ENCODE measurements around the gene PAX2.

PAX2 gene

DNA sequence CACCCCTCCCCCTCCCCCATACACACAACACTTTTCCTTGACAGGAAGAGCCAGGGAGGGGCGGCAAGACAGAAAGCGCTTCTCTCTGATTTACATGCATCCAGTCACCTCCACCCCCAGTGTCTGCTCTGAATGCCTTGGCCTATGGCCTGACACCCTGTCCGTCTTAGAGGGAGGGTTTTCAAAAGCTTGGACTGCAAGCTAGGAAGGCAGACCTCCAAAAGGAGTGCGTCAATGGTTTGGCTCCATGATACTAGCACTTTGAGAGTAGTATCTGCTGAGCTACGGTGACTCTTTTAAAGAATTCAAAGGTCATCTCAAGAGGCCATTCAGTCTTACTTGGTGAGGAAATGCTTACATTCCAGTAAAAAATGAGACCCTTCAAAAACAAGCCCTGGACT is 20.3 kb upstream of the PAX2 start:
- DNase-seq (ENCODE audit: low spot score): no peak
- TF ChIP-seq, protein P1, sequence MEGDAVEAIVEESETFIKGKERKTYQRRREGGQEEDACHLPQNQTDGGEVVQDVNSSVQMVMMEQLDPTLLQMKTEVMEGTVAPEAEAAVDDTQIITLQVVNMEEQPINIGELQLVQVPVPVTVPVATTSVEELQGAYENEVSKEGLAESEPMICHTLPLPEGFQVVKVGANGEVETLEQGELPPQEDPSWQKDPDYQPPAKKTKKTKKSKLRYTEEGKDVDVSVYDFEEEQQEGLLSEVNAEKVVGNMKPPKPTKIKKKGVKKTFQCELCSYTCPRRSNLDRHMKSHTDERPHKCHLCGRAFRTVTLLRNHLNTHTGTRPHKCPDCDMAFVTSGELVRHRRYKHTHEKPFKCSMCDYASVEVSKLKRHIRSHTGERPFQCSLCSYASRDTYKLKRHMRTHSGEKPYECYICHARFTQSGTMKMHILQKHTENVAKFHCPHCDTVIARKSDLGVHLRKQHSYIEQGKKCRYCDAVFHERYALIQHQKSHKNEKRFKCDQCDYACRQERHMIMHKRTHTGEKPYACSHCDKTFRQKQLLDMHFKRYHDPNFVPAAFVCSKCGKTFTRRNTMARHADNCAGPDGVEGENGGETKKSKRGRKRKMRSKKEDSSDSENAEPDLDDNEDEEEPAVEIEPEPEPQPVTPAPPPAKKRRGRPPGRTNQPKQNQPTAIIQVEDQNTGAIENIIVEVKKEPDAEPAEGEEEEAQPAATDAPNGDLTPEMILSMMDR (IDR thresholded peaks at IDR 0.05; ENCODE audit: borderline replicate concordance, control extremely low read depth, extremely low read depth, insufficient read depth, missing control alignments): no peak
- in situ Hi-C loops (cut with MboI; ENCODE audit: low sequenced_read_pairs, unreplicated experiment): loop anchor here (25.0 kb wide), 1 partner anchor 163 kb away; no protein-coding TSS in a partner anchor

DNA sequence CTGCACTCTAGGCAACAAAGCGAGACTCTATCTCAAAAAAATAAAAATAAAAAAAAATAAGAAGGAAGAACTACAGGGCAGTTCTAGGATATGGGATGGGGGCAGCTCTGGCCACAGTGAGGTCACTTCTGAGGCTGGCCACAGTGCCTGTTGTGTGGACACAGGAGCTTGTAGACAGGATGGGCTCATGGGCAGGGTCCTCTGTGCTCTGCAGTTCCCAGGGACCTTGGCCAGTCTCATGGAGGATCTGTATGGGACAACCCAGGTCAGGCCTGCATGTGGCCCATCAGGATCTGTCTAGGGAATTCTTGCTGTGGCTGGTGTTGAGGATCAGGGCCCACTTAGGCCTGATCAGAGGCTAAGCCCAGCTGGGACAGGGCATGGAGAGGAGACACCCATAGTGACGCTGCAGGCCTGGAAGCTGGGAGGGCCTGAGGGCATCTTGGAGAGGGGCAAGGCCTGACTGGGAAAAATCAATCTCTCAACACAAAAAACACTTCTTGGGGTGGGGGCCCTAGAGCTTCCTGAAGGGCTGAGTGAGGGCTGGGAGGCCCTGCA is 19.4 kb upstream of the PAX2 start:
- no peak for DNase-seq (ENCODE audit: low spot score)
- TF ChIP-seq, protein P1 (IDR thresholded peaks at IDR 0.05; ENCODE audit: borderline replicate concordance, control extremely low read depth, extremely low read depth, insufficient read depth, missing control alignments): no peak
- in situ Hi-C loops (cut with MboI; ENCODE audit: low sequenced_read_pairs, unreplicated experiment): loop anchor here (25.0 kb wide), 1 partner anchor 164 kb away; no protein-coding TSS in a partner anchor

DNA sequence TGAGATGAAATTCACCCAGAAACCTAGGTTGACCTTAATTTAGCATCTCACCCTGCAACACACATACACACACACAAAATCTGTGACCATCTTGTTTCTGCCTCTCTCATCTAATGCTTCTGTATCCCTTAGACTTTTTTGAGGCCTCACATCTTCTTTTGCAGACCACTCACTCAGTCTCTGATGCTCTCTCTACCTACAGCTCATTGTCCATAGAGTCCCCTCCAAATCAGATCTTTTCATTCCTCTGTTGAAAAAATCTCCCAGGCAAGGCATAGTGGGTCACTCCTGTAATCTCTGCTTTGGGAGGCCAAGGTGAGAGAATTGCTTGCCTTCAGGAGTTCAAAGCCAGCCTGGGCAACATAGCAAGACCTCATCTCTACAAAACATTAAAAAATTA is 17.6 kb upstream of the PAX2 start:
- in situ Hi-C loops (cut with MboI; ENCODE audit: low sequenced_read_pairs, unreplicated experiment): loop anchor here (25.0 kb wide), 1 partner anchor 166 kb away; no protein-coding TSS in a partner anchor
- no peak for DNase-seq (ENCODE audit: low spot score)
- TF ChIP-seq, protein P1 (IDR thresholded peaks at IDR 0.05; ENCODE audit: borderline replicate concordance, control extremely low read depth, extremely low read depth, insufficient read depth, missing control alignments): no peak

DNA sequence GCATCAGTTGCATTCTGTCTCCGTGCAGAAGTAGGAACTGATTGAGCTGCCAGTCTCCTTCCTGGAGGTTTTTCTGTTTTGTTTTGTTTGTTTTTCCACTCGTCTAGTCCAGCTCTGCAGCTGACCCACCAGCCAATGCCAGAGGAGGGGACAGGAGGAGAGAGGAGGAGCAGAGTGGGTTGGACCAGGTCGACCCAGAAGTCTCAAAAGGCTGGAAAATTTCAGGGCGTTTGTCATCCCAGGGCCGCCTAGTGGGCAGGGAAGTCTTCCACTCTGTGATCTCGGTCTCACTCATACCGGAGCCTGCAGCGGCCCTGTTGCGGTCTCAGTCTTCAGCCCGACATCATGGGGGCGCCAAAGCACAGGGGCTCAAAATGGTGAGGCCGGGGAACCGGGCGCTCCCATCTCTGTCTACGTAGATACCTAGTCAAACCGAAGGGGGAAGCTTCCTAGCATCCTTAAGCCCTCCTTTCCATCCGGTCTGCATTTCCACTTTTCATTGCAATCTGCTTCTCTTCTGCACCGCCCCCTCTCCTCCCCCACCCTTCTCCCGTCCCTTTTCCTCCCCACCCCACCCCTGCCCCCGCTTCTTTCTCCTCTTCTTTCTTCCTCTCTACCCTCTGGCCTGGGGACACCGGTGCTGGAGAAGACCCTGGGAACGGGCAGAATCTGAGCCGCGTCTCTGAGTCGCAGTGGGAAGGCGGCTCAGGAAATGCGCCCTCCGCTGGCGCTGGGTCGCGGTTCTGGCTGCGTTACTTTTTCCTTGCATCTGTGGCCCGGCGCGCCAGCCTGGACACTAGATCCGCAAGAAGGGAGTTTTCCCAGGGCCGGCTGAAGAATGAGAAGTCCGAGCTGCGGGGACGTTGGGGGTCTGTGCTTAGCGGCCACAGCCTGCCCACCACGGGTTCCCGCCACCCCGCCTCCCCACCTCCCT is 16.2 kb upstream of the PAX2 start:
- no peak for DNase-seq (ENCODE audit: low spot score)
- TF ChIP-seq, protein P1 (IDR thresholded peaks at IDR 0.05; ENCODE audit: borderline replicate concordance, control extremely low read depth, extremely low read depth, insufficient read depth, missing control alignments): peak; percentile 18
- in situ Hi-C loops (cut with MboI; ENCODE audit: low sequenced_read_pairs, unreplicated experiment): loop anchor here (25.0 kb wide), 1 partner anchor 167 kb away; no protein-coding TSS in a partner anchor

DNA sequence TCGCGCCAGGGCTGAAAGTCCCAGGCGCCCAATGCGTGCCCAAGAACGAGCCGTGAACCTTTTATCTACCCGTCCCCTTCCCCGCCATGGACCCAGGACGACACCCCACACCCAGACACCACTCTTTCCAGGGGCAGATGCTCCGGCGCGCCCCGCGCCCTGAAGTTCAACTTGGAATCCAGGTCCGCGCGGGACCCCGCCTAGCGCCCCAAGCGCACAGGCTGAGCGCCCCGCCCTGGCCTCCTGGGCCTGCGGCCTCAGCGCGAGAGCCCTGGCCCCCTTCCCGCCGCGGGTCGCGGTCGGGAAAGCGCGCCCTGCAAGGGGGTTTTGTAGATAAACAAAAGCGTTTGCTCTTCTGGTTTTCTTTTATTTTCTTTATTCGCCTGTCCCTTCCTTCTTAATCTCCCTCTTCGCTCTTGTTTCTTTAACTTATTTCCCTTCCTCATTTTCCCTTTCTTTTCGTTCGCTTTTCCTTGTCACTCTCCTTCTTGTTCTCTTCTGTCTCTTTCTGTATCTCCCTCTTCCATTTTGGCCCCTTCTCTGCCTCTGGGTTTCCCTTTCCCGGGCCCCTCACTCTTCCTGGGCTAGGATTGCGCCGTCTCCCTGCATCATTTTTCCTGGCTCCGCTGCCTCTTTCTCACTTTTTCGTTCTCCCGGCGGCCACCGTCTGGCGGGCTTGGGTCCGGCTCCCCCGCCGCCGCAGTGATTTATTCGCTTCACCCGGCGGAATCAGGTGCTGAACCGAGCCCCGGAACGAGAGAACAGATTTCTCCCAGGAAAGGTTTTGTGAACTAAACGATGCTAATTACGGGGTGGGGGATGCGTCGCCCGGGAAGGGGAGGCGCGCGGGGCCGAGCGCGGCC is 15.3 kb upstream of the PAX2 start:
- DNase-seq (ENCODE audit: low spot score): no peak
- in situ Hi-C loops (cut with MboI; ENCODE audit: low sequenced_read_pairs, unreplicated experiment): loop anchor here (25.0 kb wide), 1 partner anchor 168 kb away; no protein-coding TSS in a partner anchor
- TF ChIP-seq, protein P1 (IDR thresholded peaks at IDR 0.05; ENCODE audit: borderline replicate concordance, control extremely low read depth, extremely low read depth, insufficient read depth, missing control alignments): no peak
